Activated naive CD4-positive, alpha-beta T cell treated with anti-CD3 and anti-CD28 coated beads for 36 hours (primary cell): ENCODE measurements around the gene IGF2R. TPM values are rescaled to one million over a fixed set of nuclear protein-coding genes. Genes with fewer than 3 reads are reported as not detected.

ENCODE experiments used
- CTCF ChIA-PET: fragments of 350-600 bp; sonication (Branson Sonifier 250); formaldehyde crosslinking; loops from one replicate; lab custom pipeline; 2021; ENCODE audit warnings: antibody characterized with exemption; lab: Charles Lee
- DNase-seq: peaks from one replicate; pipeline ENCODE4 v3.0.0-alpha.2; 2020
- H3K27ac Mint-ChIP-seq: one replicate; pipeline ENCODE4 v1.8.0; 2021; ENCODE audit warnings: mild to moderate bottlenecking, mixed read lengths
- H3K27me3 Mint-ChIP-seq: one replicate; pipeline ENCODE4 v1.8.0; 2021; ENCODE audit warnings: low read depth, mixed read lengths
- H3K36me3 Mint-ChIP-seq: one replicate; pipeline ENCODE4 v1.8.0; 2021; ENCODE audit warnings: low read depth, mixed read lengths
- H3K4me1 Mint-ChIP-seq: one replicate; pipeline ENCODE4 v1.8.0; 2021; ENCODE audit warnings: low read depth, mixed read lengths
- H3K4me3 Mint-ChIP-seq: one replicate; pipeline ENCODE4 v1.8.0; 2021; ENCODE audit warnings: mild to moderate bottlenecking, moderate library complexity, mixed read lengths
- H3K9me3 Mint-ChIP-seq: one replicate; pipeline ENCODE4 v1.8.0; 2021; ENCODE audit warnings: mixed read lengths
- intact Hi-C: fragments of 100-400 bp; cut with micrococcal nuclease; formaldehyde crosslinking; loops from one replicate; pipeline ENCODE4 v1.15.1; 2023
- total RNA-seq, 2 experiments: library from RNA; stranded (reverse); gene quantifications; one replicate each; pipeline ENCODE4 v1.2.3, GENCODE V29; 2021

IGF2R gene
- total RNA-seq, 2 experiments from 2014 or later: 42.1 to 44.5 TPM

DNA sequence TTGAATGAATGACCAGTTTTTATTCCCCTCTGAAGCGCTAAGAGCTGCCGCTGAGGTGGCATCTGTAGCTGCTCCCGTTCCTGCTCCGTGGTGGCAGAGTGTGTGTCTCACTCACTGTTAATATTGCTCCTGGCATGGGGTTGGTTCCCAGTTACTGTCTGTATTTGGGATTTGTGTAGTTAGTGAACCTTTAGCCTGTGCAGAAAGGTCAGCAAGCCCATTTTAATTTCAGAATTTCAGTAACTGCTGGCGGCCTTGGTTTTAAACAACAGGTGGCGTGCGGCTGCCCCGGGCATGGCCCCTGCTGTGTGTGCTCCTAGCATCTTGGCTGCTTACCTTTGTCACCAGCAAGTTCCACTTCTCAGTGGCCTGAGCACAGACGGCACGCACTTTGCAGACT is 98.7 kb downstream of the IGF2R start:
- Mint-ChIP-seq H3K9me3 (no peaks in the 10 kb centered on the region), H3K4me3 (no peak overlapping the region), H3K27me3 (no peaks in the 10 kb centered on the region), H3K36me3 (peaks cover 62% of the 10 kb centered on the region), H3K4me1 (peaks cover 21% of the 10 kb centered on the region), H3K27ac (no peak overlapping the region)
- CTCF ChIA-PET: no interaction called here
- no peak for DNase-seq
- intact Hi-C loops: no loop called here

- CTCF ChIA-PET: interaction anchor here (1.0 kb wide), 1 partner anchor 205 kb away, joined by 3 read pairs; no protein-coding TSS in a partner anchor
- Mint-ChIP-seq H3K27me3 (no peaks in the 10 kb centered on the region), H3K27ac (no peak overlapping the region), H3K4me1 (peaks cover 21% of the 10 kb centered on the region), H3K36me3 (peaks cover 66% of the 10 kb centered on the region), H3K9me3 (no peaks in the 10 kb centered on the region), H3K4me3 (no peak overlapping the region)
- intact Hi-C loops: no loop called here
- no peak for DNase-seq
Measured at GRCh38 chr6:160068346-160068745, 99.5 kb downstream of the IGF2R start.

DNA sequence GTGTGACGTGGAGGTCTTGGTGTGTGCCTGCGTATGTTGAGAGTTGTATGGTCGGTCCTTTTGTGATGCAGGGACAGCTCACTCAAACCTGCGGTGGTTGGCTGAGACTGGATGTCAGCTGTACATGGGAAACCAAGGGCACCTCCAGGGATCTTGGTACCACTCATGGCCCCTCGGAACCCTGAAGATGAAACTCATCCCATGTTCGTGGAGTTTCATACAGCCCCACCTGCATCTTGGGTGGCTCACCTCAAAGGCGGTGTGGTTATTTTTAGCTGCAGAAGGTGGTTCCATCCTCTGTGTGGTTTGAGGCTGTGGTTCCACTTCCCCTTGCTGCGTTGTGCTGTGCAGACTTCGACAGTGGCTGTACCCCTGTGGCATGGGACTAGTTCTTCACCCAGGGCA is 100.2 kb downstream of the IGF2R start:
- DNase-seq: no peak

GRCh38 chr6:160069459-160069858 is 100.6 kb downstream of the IGF2R start:
- no peaks in the 10 kb centered on the region for H3K9me3 Mint-ChIP-seq
- intact Hi-C loops: no loop called here
- no peak overlapping the region for H3K27ac Mint-ChIP-seq
- no peak overlapping the region for H3K4me3 Mint-ChIP-seq
- H3K4me1 Mint-ChIP-seq: peaks cover 21% of the 10 kb centered on the region
- no peaks in the 10 kb centered on the region for H3K27me3 Mint-ChIP-seq
- CTCF ChIA-PET: interaction anchor here (0.5 to 1.0 kb wide), 3 partner anchors 206 to 465 kb away, joined by 3 to 5 read pairs (median 3); no protein-coding TSS in a partner anchor
- peaks cover 65% of the 10 kb centered on the region for H3K36me3 Mint-ChIP-seq
- no peak for DNase-seq

More for the DNA sequence above, 100.2 kb downstream of the IGF2R start:
- Mint-ChIP-seq H3K27me3 (no peaks in the 10 kb centered on the region), H3K36me3 (peaks cover 67% of the 10 kb centered on the region), H3K4me1 (peaks cover 21% of the 10 kb centered on the region), H3K4me3 (no peak overlapping the region), H3K27ac (no peak overlapping the region), H3K9me3 (no peaks in the 10 kb centered on the region)
- CTCF ChIA-PET: interaction anchor here (0.5 to 1.0 kb wide), 3 partner anchors 206 to 465 kb away, joined by 3 to 5 read pairs (median 3); no protein-coding TSS in a partner anchor
- intact Hi-C loops: no loop called here

DNA sequence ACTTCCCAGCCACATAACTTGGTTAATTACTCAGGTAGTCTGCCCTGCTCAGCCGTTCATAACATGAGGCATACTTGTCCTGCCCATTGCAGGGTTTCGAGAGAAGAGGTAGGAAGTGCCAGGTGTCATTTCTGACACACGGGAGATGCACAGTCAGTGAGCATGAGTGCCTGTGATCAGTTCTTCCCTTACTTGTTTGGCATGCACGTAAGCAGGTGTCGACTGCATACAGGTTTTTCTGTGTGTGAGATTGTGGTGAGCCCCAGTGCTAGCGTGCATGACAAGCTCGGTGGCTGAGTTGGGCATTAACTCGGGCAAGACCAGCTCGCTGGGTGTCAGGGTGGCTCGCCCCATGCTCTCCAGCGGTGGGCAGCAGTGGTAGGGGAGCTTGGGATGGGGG is 101.5 kb downstream of the IGF2R start:
- Mint-ChIP-seq H3K9me3 (no peaks in the 10 kb centered on the region), H3K36me3 (peaks cover 60% of the 10 kb centered on the region), H3K4me1 (peaks cover 21% of the 10 kb centered on the region), H3K27ac (no peak overlapping the region), H3K27me3 (no peaks in the 10 kb centered on the region), H3K4me3 (no peak overlapping the region)
- CTCF ChIA-PET: no interaction called here
- intact Hi-C loops: loop anchor here (10.0 kb wide), 1 partner anchor 206 kb away; no protein-coding TSS in a partner anchor
- DNase-seq: no peak

DNA sequence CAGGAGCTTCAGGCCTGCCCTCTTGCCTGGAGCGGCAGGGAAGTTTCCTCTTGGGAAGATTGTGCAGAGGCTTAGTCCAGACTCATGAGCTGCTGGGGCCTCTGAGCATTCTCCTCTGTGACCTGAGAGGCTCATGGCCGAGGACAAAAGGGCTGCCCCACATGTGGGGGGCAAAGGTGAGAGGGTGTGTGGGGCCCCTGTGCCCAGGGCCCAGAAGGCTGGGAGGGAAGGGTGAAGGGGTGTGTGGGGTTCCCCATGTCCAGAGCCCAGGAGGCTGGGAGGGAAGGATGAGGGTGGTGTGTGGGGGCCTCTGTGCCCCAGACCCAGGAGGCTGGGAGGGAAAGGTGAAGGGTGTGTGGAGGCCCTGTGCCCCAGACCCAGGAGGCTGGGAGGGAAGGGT is 101.9 kb downstream of the IGF2R start:
- CTCF ChIA-PET: no interaction called here
- H3K36me3 Mint-ChIP-seq: peaks cover 62% of the 10 kb centered on the region
- intact Hi-C loops: loop anchor here (10.0 kb wide), 1 partner anchor 206 kb away; no protein-coding TSS in a partner anchor
- H3K27me3 Mint-ChIP-seq: no peaks in the 10 kb centered on the region
- no peak for DNase-seq
- H3K27ac Mint-ChIP-seq: no peak overlapping the region
- no peaks in the 10 kb centered on the region for H3K9me3 Mint-ChIP-seq
- peaks cover 23% of the 10 kb centered on the region for H3K4me1 Mint-ChIP-seq
- no peak overlapping the region for H3K4me3 Mint-ChIP-seq

DNA sequence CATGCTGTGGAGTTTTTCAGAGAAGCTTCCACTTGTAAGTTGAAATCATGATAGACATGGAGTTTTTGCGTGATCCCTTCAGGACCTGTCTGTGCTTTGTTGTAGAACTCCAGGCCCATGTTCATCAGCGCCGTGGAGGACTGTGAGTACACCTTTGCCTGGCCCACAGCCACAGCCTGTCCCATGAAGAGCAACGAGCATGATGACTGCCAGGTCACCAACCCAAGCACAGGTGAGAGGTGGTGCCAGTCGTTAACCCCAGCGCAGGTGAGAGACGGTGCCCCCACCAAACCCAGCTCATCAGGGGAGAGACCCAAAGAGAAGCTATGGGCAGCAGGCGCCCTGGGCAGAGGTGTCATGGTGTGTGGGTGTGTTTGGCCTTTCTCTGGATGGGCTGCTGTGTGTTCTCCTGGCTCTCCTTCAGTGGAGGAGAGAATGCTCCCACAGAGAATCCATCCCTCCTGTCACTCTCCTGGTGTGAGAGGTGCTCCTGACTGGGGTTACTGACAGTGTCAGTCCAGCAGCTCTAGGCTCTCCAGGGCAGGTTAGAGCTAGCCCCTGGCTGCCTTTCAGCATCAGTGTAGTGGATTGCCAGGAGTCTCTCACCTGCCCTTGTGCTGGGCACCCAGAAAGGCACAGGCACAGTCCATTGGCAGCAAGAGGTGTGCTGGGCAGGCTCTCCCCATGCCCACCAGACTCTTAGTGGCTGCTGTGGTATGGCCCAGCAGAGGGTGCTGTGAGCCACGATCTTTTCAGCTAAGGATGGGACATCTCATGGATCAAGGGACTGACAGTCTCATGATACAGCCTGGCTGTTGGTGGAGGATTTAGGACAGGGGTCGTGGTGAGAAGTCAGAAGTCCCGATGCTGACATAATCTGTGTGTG is 103.2 kb downstream of the IGF2R start:
- CTCF ChIA-PET: interaction anchor here (0.6 to 1.2 kb wide), 3 partner anchors 22 to 205 kb away, joined by 3 to 5 read pairs (median 3); no protein-coding TSS in a partner anchor
- DNase-seq: peak; percentile 10
- Mint-ChIP-seq H3K4me1 (peaks cover 25% of the 10 kb centered on the region), H3K9me3 (no peaks in the 10 kb centered on the region), H3K27me3 (no peaks in the 10 kb centered on the region), H3K4me3 (no peak overlapping the region), H3K27ac (no peak overlapping the region), H3K36me3 (peaks cover 59% of the 10 kb centered on the region)
- intact Hi-C loops: loop anchor here (10.0 kb wide), 1 partner anchor 207 kb away; no protein-coding TSS in a partner anchor

DNA sequence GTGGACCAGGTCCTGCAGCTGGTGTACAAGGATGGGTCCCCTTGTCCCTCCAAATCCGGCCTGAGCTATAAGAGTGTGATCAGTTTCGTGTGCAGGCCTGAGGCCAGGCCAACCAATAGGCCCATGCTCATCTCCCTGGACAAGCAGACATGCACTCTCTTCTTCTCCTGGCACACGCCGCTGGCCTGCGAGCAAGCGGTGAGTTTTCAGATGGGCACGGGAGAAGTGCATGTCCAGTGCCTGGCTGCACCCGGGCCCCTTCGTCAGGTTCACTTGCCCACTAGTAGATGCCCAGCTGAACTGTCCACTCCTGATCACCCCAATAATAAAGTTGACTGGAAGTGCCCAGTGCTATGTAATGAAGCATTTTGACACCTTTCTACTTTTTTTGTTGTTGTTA is 104.4 kb downstream of the IGF2R start:
- Mint-ChIP-seq H3K27ac (no peak overlapping the region), H3K27me3 (no peaks in the 10 kb centered on the region), H3K36me3 (peaks cover 56% of the 10 kb centered on the region), H3K4me3 (no peak overlapping the region), H3K9me3 (no peaks in the 10 kb centered on the region), H3K4me1 (peaks cover 17% of the 10 kb centered on the region)
- intact Hi-C loops: loop anchor here (10.0 kb wide), 1 partner anchor 208 kb away; no protein-coding TSS in a partner anchor
- no peak for DNase-seq
- CTCF ChIA-PET: interaction anchor here (0.8 to 1.1 kb wide), 3 partner anchors 10 to 20 kb away, joined by 3 read pairs; no protein-coding TSS in a partner anchor

- CTCF ChIA-PET: interaction anchor here (1.5 kb wide), 1 partner anchor 380 kb away, joined by 4 read pairs; no protein-coding TSS in a partner anchor
- Mint-ChIP-seq H3K36me3 (peaks cover 49% of the 10 kb centered on the region), H3K27ac (no peak overlapping the region), H3K27me3 (no peaks in the 10 kb centered on the region), H3K4me1 (peaks cover 4% of the 10 kb centered on the region), H3K4me3 (no peak overlapping the region), H3K9me3 (no peaks in the 10 kb centered on the region)
- no peak for DNase-seq
- intact Hi-C loops: loop anchor here (10.0 kb wide), 1 partner anchor 211 kb away; no protein-coding TSS in a partner anchor
Measured at GRCh38 chr6:160076009-160076408, 107.1 kb downstream of the IGF2R start.

DNA sequence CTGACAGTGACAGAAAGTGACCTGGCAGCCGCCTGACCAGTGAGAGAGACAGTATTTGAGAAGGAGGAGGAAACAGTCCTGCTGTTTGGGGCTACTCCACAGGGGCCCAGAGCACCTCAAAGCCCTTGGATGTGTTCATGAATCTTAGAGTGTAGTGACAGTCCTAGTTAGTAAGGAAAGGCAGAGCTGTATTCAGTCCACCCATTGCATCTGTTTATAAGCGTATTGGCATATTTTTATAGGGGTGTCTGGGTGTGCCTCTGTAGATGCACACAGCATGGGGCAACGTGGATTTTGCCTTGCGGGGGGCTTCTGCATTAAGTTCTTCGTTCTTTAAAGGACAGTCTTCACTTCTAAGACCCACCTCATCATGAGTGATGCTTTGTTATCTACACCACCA is 108.1 kb downstream of the IGF2R start:
- Mint-ChIP-seq H3K27ac (no peak overlapping the region), H3K36me3 (peaks cover 50% of the 10 kb centered on the region), H3K4me3 (no peak overlapping the region), H3K4me1 (peaks cover 4% of the 10 kb centered on the region), H3K27me3 (no peaks in the 10 kb centered on the region), H3K9me3 (no peaks in the 10 kb centered on the region)
- intact Hi-C loops: loop anchor here (10.0 kb wide), 1 partner anchor 212 kb away; no protein-coding TSS in a partner anchor
- CTCF ChIA-PET: interaction anchor here (0.6 to 1.5 kb wide), 2 partner anchors 40 to 379 kb away, joined by 3 to 4 read pairs; no protein-coding TSS in a partner anchor
- no peak for DNase-seq

DNA sequence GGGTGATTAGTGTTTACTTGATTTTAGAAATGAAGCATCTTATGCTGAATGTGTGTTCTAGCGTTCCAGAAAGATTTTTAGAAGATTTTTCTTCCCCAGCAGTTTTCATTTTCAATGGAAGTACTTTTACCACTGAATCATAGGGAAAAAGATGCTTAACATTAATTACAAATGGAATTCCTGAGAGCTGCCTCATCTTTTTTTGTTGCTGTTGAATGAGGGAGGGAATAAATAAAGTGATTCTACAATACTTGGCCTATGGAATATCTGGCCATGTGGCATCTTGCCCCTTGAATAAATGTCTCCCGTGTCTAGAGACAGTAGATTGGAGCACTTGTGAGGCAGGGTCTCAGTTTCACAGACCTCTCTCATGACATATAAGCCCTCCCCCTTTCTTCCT is 108.6 kb downstream of the IGF2R start:
- peaks cover 4% of the 10 kb centered on the region for H3K4me1 Mint-ChIP-seq
- intact Hi-C loops: loop anchor here (10.0 kb wide), 1 partner anchor 213 kb away; no protein-coding TSS in a partner anchor
- peaks cover 47% of the 10 kb centered on the region for H3K36me3 Mint-ChIP-seq
- H3K27ac Mint-ChIP-seq: no peak overlapping the region
- H3K4me3 Mint-ChIP-seq: no peak overlapping the region
- DNase-seq: no peak
- CTCF ChIA-PET: interaction anchor here (0.6 kb wide), 1 partner anchor 41 kb away, joined by 3 read pairs; no protein-coding TSS in a partner anchor
- H3K27me3 Mint-ChIP-seq: no peaks in the 10 kb centered on the region
- H3K9me3 Mint-ChIP-seq: no peaks in the 10 kb centered on the region
